SK-N-MC (cell line): Measurements from ENCODE around the gene SETD1A.

Experiments used
- EZH2 ChIP-seq: fragments of 200-600 bp; sonication (generic); IDR thresholded peaks from one replicate; pipeline ENCODE4 v1.6.1; 2017; ENCODE audit warnings: antibody characterized with exemption
- FOXP2 ChIP-seq: optimal IDR thresholded peaks from 2 replicates; pipeline ENCODE3; 2011; ENCODE audit warnings: mild to moderate bottlenecking, moderate library complexity; ENCODE audit not compliant: insufficient read depth; ENCODE audit errors: extremely low read length, control extremely low read depth
- POLR2AphosphoS5 ChIP-seq: IDR thresholded peaks from 2 replicates; pipeline ENCODE4 v1.6.1; 2012; ENCODE audit warnings: mild to moderate bottlenecking, low read depth, low read length, borderline replicate concordance

GRCh38 chr16:31001507-31002249 lies 44.1 kb downstream of the SETD1A start:
- TF ChIP-seq EZH2 (no peak), POLR2AphosphoS5 (no peak), FOXP2 (no peak)
